Measurements from ENCODE around the gene IER5.
"Not testable (repeated sequence)": the region's sequence is repeated elsewhere in the genome, so short reads cannot be mapped to it uniquely, and the experiment has no call there.

Gene IER5

GRCh38 chr1:181099152-181100014 is 10.9 kb downstream of the IER5 start:
- peak; percentile 93 for DNase-seq

DNA sequence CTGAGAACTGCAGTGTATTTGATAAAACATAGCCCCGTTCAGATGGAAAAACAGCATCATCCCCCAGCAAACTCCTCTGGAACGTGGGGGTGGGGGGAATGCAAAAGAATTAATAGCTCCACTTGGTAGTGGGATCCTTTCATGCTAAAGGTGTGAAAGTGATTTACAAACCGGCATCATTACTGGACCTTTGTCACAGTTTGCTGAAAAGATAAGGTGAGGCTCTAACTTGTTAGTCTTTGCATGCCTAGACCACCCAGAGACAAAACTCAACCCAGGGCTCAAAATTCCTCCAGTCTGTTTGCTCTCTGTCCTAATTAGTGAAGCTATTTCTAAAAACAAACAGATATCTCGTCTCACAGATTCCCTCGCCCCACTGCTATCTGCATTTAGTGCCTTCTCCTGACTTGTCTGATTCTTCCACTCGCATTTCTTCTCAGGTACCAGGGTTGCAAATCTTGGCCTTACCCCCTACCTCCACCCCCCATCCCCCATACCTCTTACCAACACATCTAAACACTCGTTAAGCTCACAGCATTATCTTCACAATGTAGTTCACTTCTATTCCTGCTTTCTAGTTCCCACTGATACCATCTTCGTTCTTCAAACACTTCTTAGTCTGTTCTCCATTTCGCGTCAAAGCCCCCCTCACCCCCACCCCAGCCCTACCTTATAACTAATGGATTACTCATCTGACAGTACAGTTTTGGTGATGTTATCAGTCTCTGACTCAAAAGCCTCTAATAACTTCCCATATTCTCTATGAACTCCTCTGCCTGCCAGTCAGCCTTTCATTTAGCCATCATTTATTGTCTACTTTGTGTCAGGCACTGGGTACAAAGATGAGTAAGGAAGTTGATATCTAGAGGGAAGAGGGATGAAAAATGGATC is 11.8 kb downstream of the IER5 start:
- peak; percentile 51 for DNase-seq

- no peak for DNase-seq
These were observed 12.4 kb downstream of the IER5 start for GRCh38 chr1:181100934-181101333.

DNA sequence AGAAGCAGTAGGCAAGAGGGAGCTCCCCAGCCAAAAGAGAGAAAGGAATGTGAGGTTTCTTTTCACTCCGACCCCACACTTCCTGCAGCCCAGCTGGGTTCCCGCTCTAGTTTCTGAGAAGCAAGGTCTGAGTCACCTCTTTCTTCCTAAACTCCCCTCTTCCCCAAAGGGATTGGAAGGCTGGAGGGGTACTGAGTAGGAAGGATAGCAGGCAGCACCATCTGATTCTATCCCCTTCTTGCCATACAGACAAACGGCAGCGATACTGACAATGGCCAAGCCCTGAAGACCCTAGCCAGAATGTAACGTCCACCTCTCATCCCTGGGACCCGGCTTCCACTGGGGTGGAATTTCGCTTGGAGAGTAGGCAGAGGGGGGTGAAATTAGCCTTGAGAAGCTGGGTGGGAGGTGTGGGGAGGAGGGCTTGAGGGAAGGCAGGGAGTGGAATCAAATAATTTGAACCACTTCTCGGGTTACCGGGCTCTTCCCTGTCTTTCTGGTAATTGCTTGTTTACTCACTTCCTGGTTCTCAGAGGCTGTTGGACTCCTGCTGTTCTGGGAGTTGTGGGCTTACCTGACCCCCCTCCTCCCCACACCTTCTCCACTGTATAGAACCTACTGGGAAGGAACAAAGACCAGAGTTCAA is 13.2 kb downstream of the IER5 start:
- DNase-seq, result no peak

GRCh38 chr1:181102841-181103240 is 14.3 kb downstream of the IER5 start:
- no peak for DNase-seq

DNA sequence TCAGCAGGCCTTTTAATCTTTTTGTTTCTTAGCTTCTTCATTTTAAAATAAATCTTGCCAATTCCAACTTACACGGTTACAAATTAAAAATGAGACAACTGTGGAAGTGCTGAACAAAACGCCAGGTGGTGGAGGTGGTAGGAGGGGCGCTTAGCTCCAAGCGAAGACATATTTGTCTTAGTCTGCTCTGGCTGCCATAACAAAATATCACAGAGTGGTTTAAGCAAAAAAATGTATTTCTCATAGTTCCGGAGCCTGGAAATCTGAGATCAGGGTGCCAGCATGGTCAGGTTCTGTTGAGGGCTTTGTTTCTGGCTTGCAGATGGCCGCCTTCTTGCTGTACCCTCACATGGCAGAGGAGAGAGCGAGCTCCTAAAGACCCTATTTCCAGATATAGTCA is 14.9 kb downstream of the IER5 start:
- no peak for DNase-seq

- peak; percentile 30 for DNase-seq
These were observed 15.7 kb downstream of the IER5 start for GRCh38 chr1:181104042-181104789.

DNA sequence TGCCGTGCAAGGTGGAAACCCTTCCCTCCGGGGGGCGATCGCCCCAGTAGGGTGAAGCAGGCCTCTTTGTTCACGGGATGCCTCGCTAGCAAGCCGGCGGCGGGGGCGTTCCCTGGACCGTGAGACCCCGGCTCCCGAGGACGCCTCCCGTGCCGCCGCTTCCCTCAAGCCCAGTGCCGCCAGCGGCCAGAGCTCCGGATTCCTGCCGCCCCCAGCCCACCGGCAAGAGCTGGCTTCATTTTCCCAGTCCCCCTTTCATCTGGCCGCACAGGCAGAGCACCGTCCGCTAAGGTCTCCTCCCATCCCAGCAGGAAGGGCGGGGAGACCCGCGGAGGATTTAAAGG is 16.3 kb downstream of the IER5 start:
- no peak for DNase-seq

- peak; percentile 91 for DNase-seq
These were observed 16.9 kb downstream of the IER5 start for GRCh38 chr1:181105134-181106021.

DNA sequence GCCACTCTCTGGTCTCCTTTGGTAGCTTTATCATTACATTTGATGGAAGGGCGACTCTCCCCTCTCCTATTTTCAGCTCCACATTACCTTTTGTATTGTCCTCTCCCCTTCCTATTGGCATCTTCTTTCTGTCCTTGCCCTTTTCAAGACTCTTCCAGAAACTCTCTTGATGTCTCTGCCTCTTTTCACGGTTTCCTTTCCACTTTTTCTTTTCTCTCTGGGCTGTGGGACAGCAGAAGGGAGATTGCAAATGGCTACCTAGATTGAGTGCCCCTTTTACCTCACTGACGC is 17.5 kb downstream of the IER5 start:
- DNase-seq, result no peak

DNA sequence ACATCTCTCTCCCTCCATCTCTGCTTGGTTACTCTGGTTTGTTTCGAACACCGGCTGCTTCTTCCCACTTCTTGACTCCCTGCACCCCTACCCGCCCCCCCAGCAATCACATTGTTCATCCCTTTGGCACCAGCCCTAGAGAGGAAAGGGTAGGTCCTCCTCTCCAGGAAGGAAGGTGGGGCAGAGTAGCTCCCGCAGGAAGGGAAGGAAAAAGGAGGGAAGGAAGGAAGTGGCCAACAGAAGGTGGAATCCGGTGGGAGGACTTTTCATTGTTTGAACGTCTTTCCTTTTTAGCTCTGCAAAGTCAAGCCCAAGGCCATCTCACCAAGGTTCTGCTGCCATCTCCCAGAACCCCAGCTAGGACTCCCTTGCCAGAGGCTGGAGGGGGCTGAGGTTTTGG is 18.0 kb downstream of the IER5 start:
- no peak for DNase-seq

DNA sequence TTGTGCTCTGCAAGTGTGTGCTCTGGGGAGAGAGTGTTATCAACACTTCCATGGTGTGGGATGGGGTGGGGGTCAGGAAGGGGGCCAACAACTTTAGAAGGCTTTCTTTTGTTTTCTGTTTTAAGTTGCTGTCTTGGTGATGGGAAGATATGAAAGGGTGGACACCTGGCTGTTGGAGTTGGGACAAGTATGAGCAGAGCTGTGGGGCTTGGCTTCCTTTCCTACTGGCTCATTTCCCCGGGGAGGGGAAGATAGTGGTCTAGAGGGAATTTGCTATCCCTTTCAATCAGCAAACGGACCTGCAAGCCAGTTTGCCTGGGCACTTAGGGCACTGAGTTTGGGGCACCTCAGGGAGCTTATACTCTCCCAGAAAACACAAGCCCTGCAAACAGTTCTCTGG is 19.2 kb downstream of the IER5 start:
- no peak for DNase-seq

- no peak for DNase-seq
These were observed 19.9 kb downstream of the IER5 start for GRCh38 chr1:181108304-181108867.

DNA sequence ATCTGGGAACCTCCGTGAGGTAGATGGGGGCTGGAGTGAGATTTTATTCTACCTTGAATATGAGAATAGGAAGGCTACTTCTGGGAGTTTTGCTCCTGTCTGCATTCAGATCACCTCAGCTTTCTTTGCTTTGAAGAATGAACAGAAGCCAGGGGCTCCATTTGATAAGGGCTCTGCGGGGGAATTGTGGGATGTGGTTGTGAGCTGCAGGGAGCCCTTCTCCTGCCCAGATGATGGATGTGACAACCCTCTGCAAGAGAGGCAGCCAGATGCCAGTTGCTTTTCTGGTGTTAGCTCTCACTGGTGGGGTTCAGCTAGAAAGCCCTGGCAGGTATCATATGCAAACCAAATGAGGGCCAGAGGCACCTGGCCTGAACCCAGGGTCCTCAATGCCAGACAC is 21.5 kb downstream of the IER5 start:
- DNase-seq, result no peak

- no peak for DNase-seq
These were observed 23.1 kb downstream of the IER5 start for GRCh38 chr1:181111559-181111958.

GRCh38 chr1:181112071-181112929 is 23.8 kb downstream of the IER5 start:
- no peak for DNase-seq

GRCh38 chr1:181113059-181113641 is 24.6 kb downstream of the IER5 start:
- no peak for DNase-seq

DNA sequence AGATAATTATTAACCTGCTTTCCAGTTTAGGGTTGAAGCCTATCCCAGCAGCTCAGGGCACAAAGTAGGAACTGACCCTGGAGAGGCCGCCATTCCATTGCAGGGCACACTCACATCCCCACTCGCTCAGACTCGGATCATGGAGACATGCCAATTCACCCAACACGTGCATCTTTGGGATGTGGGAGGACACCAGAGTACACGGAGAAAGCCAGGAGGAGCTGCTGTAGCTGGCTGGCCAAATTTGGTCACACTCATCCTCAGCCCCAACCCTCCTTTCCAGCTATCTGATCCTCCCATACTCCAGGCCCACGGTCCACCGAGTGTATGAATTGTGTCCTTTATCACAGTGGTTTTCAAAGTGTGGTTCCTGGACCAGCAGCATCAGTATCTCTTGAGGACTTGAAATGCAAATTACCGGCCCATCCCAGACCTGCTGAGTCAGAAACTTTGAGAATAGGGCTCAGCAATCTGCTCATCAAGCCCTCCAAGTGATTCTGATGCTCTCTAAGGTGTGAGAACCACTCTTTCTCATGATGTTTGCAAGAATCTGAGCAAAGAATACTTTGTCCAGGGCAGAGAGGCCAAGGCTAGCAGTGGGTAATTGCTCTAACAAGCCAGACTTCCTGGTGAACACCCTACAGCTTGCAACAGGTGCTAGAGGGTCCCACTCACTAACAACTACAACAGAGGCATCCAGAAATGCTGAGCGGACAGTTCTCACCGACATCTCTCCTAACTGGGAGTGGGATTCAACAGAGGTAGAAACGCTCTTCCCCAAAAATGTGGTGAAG is 26.3 kb downstream of the IER5 start:
- no peak for DNase-seq

DNA sequence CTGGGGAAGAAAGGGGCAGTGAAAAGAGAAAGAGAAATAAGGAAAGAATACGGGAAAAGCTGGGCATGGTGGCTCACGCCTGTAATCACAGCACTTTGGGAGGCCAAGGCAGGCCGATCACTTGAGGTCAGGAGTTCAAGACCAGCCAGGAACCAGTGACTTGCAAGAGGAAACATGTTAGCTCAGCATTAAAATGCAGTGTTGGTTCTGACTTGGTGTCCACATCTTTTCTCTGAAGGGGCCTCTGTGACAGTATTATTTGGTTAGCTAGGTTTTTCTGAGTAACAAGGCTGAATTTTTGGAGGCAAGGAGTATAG is 26.8 kb downstream of the IER5 start:
- DNase-seq, result no peak

DNA sequence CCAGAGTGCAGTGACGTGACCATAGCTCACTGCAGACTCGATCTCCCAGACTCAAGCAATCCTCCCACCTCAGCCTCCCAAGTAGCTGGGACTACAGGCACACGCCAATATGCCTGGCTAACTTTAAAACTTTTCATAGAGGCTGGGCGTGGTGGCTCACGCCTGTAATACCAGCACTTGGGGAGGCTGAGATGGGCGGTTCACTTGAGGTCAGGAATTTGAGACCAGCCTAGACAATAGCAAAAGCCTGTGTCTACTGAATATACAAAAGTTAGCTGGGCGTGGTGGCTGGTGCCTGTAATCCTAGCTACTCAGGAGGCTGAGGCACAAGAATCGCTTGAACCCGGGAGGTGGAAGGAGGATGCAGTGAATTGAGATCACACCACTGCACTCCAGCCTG is 27.5 kb downstream of the IER5 start:
- not testable (repeated sequence) for DNase-seq

Measured in activated CD4-positive, alpha-beta T cell treated with anti-CD3 and anti-CD28 coated beads, Interleukin-2, amount 50 U/mL, for 16 hours (primary cell).